Iris pigment epithelial cell (primary cell): ENCODE results near the gene TRIM56.

Experiments used
- DNase-seq: peaks from one replicate; pipeline ENCODE4 v3.0.0-alpha.2; 2011; ENCODE audit warnings: low read depth

Gene TRIM56

DNA sequence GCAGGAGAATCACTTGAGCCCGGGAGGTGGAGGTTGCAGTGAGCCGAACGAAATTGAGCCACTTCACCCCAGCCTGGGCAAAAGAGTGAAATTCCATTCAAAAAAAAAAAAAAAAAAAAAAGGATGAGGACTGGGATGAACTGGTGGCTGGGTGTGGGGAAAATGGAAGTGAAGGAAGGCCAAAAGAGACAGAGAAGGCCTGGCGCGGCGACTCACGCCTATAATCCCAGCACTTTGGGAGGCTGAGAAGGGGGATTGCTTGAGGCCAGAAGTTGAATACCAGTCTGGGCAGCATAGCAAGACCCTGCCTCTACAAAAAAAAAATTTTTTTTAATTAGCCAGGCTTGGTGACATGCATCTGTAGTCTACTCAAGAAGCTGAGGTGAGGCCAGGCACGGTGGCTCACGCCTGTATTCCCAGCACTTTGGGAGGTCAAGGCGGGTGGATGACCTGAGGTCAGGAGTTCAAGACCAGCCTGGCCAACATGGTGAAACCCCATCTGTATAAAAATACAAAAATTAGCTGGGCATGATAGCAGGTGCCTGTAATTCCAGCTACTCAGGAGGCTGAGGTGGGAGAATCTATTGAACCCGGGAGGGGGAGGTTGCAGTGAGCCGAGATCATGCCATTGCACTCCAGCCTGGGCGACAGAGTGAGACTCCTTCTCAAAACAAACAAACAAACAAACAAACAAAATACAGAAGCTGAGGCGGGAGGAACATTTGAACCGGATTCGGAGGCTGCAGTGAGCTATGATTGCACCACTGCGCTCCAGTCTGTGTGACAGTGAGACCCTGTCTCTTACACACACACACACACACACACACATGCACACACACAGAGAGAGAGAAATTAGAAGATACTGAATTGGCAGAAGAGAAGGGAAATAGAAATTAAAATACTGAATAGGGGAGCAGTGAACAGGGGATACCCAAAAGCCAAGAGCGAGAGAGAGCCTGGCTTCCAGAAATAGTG is 47.6 kb downstream of the TRIM56 start:
- DNase-seq, result peak; percentile 49

DNA sequence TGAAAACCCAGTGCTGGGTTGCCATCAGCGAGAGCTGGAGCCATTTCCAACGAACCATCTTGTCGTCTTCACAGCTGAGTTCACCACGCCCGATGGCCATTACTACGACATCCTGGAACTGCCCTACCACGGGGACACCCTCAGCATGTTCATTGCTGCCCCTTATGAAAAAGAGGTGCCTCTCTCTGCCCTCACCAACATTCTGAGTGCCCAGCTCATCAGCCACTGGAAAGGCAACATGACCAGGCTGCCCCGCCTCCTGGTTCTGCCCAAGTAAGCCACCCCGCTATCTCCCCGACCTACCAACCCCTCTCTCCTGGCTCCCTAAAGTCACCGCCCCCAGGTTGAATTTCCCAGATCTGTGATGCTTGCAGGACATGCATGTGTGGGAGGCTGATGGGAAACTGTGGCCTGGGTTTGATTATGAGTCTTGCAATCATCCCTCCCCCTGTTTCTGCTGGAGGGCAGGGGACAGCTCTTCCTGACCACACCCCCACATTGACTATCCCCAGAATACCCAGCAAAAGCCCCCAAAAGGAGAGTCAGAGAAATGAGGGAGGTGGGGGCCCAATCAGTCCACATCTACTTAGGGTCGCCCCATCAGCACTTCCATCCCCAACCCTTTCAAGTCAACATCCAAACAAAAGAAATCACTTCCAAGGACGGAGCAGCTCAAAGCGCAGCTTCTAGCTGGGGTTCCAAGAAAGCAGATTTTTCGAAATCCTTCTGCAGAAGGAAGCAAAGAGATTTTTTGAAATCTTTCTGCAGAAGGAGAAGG is 48.5 kb downstream of the TRIM56 start:
- peak; percentile 70 for DNase-seq

DNA sequence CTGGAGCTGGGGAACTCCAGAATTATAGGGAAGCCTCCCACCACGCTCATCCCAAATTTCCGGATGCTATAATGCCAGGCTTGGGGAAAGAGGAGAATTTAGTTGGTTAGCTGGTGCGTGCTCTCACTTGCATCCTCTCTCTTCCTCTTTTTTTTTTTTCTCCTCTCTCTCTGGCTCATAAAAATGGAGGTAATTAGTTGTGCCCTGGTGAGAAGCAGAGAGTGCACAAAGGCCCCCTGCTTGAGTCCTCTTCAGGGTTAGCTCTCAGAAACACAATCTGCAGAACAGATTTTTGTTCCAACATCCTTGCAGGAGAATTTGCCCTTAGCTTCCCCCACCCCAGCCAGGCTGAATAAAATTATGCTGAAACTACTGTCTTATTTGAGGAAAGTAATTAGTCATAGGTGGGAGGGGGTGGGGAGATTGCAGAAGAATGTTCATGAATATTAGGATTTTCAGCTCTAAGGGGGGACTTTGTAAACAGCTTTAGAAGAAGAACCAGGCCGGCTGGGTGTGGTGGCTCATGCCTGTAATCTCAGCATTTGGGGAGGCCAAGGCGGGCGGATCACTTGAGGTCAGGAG is 49.2 kb downstream of the TRIM56 start:
- DNase-seq, result peak; percentile 80

DNA sequence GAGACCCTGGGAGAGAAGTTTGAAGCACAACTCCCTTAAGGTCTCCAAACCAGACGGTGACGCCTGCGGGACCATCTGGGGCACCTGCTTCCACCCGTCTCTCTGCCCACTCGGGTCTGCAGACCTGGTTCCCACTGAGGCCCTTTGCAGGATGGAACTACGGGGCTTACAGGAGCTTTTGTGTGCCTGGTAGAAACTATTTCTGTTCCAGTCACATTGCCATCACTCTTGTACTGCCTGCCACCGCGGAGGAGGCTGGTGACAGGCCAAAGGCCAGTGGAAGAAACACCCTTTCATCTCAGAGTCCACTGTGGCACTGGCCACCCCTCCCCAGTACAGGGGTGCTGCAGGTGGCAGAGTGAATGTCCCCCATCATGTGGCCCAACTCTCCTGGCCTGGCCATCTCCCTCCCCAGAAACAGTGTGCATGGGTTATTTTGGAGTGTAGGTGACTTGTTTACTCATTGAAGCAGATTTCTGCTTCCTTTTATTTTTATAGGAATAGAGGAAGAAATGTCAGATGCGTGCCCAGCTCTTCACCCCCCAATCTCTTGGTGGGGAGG is 52.5 kb downstream of the TRIM56 start:
- peak; percentile 63 for DNase-seq

DNA sequence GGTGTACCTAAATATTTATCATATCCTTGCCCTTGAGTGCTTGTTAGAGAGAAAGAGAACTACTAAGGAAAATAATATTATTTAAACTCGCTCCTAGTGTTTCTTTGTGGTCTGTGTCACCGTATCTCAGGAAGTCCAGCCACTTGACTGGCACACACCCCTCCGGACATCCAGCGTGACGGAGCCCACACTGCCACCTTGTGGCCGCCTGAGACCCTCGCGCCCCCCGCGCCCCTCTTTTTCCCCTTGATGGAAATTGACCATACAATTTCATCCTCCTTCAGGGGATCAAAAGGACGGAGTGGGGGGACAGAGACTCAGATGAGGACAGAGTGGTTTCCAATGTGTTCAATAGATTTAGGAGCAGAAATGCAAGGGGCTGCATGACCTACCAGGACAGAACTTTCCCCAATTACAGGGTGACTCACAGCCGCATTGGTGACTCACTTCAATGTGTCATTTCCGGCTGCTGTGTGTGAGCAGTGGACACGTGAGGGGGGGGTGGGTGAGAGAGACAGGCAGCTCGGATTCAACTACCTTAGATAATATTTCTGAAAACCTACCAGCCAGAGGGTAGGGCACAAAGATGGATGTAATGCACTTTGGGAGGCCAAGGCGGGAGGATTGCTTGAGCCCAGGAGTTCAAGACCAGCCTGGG is 53.1 kb downstream of the TRIM56 start:
- DNase-seq, result peak; percentile 97

DNA sequence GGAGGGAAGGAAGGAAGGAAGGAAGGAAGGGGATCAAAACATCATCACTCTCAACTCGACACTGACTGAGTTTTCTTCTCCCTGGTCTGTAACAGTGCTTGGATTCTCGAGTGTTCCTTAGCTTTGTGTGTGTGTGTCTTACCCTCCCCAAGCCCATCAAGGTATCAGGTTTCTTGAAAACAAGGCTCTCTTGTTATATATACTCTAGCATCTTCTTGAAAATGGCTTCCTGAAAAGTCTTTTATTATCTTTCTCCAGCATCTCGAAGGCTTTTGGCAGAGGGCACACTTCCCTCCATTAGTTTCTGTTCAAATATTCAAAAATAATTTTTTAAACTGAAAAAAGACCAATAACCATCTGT is 55.0 kb downstream of the TRIM56 start:
- DNase-seq, result peak; percentile 65

DNA sequence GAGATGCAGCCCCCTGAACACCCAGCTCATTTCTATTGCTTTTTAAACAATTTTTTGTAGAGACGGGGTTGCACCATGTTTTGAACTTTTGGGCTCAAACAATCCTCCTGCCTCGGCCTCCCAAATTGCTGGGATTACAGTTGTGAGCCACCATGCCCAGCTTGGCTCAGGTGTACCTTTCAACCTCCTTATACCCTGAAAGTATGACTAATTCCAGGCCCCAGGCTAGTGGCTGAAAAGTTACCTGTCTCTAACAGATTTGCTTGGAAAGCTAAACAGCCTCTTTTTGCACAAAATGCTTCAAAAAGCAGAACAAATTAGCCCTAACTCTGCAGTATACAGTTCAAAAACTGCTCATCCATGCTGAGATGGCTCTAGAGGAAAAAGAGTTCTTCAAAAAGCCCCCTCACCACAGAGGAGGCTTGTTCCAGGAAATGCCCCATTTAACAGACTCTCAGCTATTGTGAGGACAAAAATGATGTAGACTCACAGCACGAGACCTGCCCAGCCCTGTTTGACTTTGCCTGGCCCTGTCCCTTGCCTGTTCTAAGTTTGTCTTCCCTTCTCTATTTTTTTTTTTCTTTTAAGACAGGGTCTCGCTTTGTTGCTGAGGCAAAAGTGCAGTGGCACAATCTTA is 55.6 kb downstream of the TRIM56 start:
- DNase-seq, result no peak
